ENCODE data around the gene PWP1. TPM values are rescaled to one million over a fixed set of nuclear protein-coding genes. Genes with fewer than 3 reads are reported as not detected.
A peak's percentile ranks its signal among the peaks of the same experiment; 100 is the strongest.

PWP1 gene
- total RNA-seq, 1 donor from 2014 or later = 28.2 TPM

DNA sequence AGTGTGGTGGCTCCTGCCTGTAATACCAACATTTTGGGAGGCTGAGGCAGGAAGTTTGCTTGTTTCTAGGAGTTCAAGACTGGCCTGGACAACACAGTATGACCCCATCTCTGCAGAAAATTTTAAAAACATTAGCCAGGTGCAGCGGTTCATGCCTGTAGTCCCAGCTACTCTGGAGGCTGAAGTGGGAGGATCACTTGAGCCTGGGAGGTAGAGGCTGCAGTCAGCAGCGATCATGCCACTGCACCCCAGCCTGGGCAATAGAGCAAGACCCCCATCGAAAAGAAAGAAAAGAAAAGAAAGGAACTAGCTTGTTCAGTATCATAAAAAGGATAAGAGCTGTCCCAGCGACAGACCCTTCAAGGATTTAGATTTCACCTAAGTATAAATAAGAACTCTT lies 18.1 kb upstream of the PWP1 start:
- no peak for DNase-seq (ENCODE audit: low spot score, unreplicated experiment)
- no peak for TF ChIP-seq CTCF (IDR thresholded peaks at IDR 0.05; ENCODE audit: unreplicated experiment)
- Mint-ChIP-seq H3K36me3 (ENCODE audit: insufficient read depth) (no peaks in the 10 kb centered on the region), H3K9me3 (ENCODE audit: low read depth) (no peaks in the 10 kb centered on the region), H3K4me3 (ENCODE audit: low read depth) (no peak overlapping the region), H3K27ac (no peak overlapping the region), H3K4me1 (ENCODE audit: low read depth) (no peaks in the 10 kb centered on the region), H3K27me3 (peaks cover 11% of the 10 kb centered on the region)

GRCh38 chr12:107668320-107669098 lies 17.1 kb upstream of the PWP1 start:
- TF ChIP-seq CTCF (IDR thresholded peaks at IDR 0.05; ENCODE audit: unreplicated experiment) = no peak
- no peaks in the 10 kb centered on the region for H3K4me1 Mint-ChIP-seq (ENCODE audit: low read depth)
- H3K9me3 Mint-ChIP-seq (ENCODE audit: low read depth) = no peaks in the 10 kb centered on the region
- peaks cover 14% of the 10 kb centered on the region for H3K27me3 Mint-ChIP-seq
- no peaks in the 10 kb centered on the region for H3K36me3 Mint-ChIP-seq (ENCODE audit: insufficient read depth)
- DNase-seq (ENCODE audit: low spot score, unreplicated experiment) = no peak
- no peak overlapping the region for H3K27ac Mint-ChIP-seq
- H3K4me3 Mint-ChIP-seq (ENCODE audit: low read depth) = no peak overlapping the region

DNA sequence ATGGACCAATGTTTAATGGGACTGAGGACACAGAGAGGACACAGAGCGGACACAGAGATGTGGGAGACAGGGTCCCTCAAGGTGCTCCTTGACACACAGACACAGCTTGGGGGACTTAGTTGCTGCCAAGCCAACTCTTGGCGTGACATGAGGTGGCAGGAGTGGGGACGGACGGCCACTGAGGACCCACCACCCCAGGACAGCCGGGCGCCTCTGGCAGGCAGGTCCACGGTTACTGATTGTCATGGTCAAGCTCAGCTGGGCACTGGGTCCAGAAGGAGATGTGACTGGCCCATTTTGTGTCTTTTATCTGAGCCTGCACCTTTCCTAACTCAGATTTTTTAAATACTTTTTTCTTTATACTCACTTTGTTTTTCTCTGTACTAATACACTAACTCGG lies 15.7 kb upstream of the PWP1 start:
- H3K4me1 Mint-ChIP-seq (ENCODE audit: low read depth) = no peaks in the 10 kb centered on the region
- DNase-seq (ENCODE audit: low spot score, unreplicated experiment) = no peak
- no peaks in the 10 kb centered on the region for H3K9me3 Mint-ChIP-seq (ENCODE audit: low read depth)
- TF ChIP-seq CTCF (IDR thresholded peaks at IDR 0.05; ENCODE audit: unreplicated experiment) = no peak
- no peak overlapping the region for H3K4me3 Mint-ChIP-seq (ENCODE audit: low read depth)
- H3K27me3 Mint-ChIP-seq = peaks cover 14% of the 10 kb centered on the region
- no peaks in the 10 kb centered on the region for H3K36me3 Mint-ChIP-seq (ENCODE audit: insufficient read depth)
- H3K27ac Mint-ChIP-seq = no peak overlapping the region

- Mint-ChIP-seq H3K4me1 (ENCODE audit: low read depth) (no peaks in the 10 kb centered on the region), H3K36me3 (ENCODE audit: insufficient read depth) (no peaks in the 10 kb centered on the region), H3K9me3 (ENCODE audit: low read depth) (no peaks in the 10 kb centered on the region), H3K27ac (no peak overlapping the region), H3K27me3 (peaks cover 14% of the 10 kb centered on the region), H3K4me3 (ENCODE audit: low read depth) (no peak overlapping the region)
- peak; percentile 15 for DNase-seq (ENCODE audit: low spot score, unreplicated experiment)
- TF ChIP-seq CTCF (IDR thresholded peaks at IDR 0.05; ENCODE audit: unreplicated experiment) = peak; percentile 71
Observed at GRCh38 chr12:107670999-107671643, 14.5 kb upstream of the PWP1 start.

DNA sequence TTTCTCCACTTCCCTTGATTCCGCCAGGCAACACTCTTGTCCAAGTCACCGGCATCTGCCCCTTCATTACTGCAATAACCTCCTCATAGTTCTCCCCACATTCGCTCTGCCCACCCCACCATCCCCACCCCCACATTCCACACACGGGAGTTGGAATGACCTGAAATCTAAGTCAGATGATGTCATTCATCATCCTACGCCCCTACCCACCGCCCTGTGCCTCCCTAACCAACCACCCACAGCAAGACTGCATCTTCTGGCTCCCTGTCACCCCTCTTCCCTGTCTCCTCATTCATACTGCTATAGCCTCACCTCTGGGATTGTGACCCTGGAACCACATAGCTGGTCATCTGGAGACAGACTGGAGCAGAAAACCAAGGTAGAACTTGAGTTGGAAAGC lies 7.9 kb upstream of the PWP1 start:
- H3K36me3 Mint-ChIP-seq (ENCODE audit: insufficient read depth) = no peaks in the 10 kb centered on the region
- H3K27ac Mint-ChIP-seq = no peak overlapping the region
- no peak for TF ChIP-seq CTCF (IDR thresholded peaks at IDR 0.05; ENCODE audit: unreplicated experiment)
- H3K4me3 Mint-ChIP-seq (ENCODE audit: low read depth) = no peak overlapping the region
- no peaks in the 10 kb centered on the region for H3K9me3 Mint-ChIP-seq (ENCODE audit: low read depth)
- no peak for DNase-seq (ENCODE audit: low spot score, unreplicated experiment)
- H3K27me3 Mint-ChIP-seq = peaks cover 21% of the 10 kb centered on the region
- H3K4me1 Mint-ChIP-seq (ENCODE audit: low read depth) = no peaks in the 10 kb centered on the region

Data from progenitor cell of endocrine pancreas (in vitro differentiated cells).